ENCODE results near the gene GALNT18.

GRCh38 chr11:11574373-11575287 is 47.2 kb downstream of the GALNT18 start:
- no peak for TF ChIP-seq CTCF (IDR thresholded peaks at IDR 0.05)
- TF ChIP-seq POLR2AphosphoS5 (IDR thresholded peaks at IDR 0.05): no peak

Measured in breast epithelium (tissue), 3 donors.